ENCODE results near the gene HTN1. TPM values are rescaled to one million over a fixed set of nuclear protein-coding genes. Genes with fewer than 3 reads are reported as not detected.

Gene HTN1
- total and polyA plus RNA-seq, 3 experiments from 2014 or later, result not detected

Other genes with a start within 250 kb of the HTN1 start
- not detected for gene SULT1E1, start 190.3 kb upstream of the HTN1 start, total RNA-seq
- gene SULT1E1, start 190.3 kb upstream of the HTN1 start, polyA plus RNA-seq, result not detected
- gene CSN1S1, start 119.4 kb upstream of the HTN1 start, total RNA-seq, result not detected
- gene CSN1S1, start 119.4 kb upstream of the HTN1 start, polyA plus RNA-seq, result not detected
- not detected for gene CSN2, start 84.7 kb upstream of the HTN1 start, total RNA-seq
- gene CSN2, start 84.7 kb upstream of the HTN1 start, polyA plus RNA-seq, result not detected
- gene STATH, start 54.5 kb upstream of the HTN1 start, total RNA-seq, result not detected
- gene STATH, start 54.5 kb upstream of the HTN1 start, polyA plus RNA-seq, result not detected
- not detected for gene HTN3, start 22.0 kb upstream of the HTN1 start, total RNA-seq
- not detected for gene HTN3, start 22.0 kb upstream of the HTN1 start, polyA plus RNA-seq
- not detected for gene PRR27, start 103.8 kb downstream of the HTN1 start, total RNA-seq
- not detected for gene PRR27, start 103.8 kb downstream of the HTN1 start, polyA plus RNA-seq
- gene ODAM, start 145.3 kb downstream of the HTN1 start, total RNA-seq, result not detected
- not detected for gene ODAM, start 145.3 kb downstream of the HTN1 start, polyA plus RNA-seq
- not detected for gene FDCSP, start 175.7 kb downstream of the HTN1 start, total RNA-seq
- not detected for gene FDCSP, start 175.7 kb downstream of the HTN1 start, polyA plus RNA-seq
- gene CSN3, start 192.2 kb downstream of the HTN1 start, total RNA-seq, result not detected
- gene CSN3, start 192.2 kb downstream of the HTN1 start, polyA plus RNA-seq, result not detected